Stimulated activated CD8-positive, alpha-beta memory T cell treated with anti-CD3 and anti-CD28 coated beads, Interleukin-2, amount 100 ng/mL, for 1 hour (primary cell): ENCODE measurements around the gene LPXN.

Source experiments
- DNase-seq, 2 donors: peaks; one replicate each; pipeline ENCODE4 v3.0.0-alpha.2; 2020; ENCODE audit warnings: low read depth in 2 of 2

Gene LPXN

GRCh38 chr11:58575377-58576020, at the start of gene LPXN:
LPXN (minus strand) TSS chr11:58575856; CDS start chr11:58575772, 84 bp downstream.
- peak; percentile 17 to 26 for DNase-seq

- no peak for DNase-seq
These were observed 49.4 kb upstream of the LPXN start for GRCh38 chr11:58625086-58625485.

- no peak for DNase-seq
These were observed 46.7 kb upstream of the LPXN start, which contains the start of gene CNTF for GRCh38 chr11:58622344-58622743. CNTF (plus strand) TSS chr11:58622665; CDS start chr11:58622753, 88 bp downstream.

GRCh38 chr11:58621586-58622262, 46.1 kb upstream of the LPXN start:
- DNase-seq = no peak

- no peak for DNase-seq
These were observed 42.4 kb upstream of the LPXN start for GRCh38 chr11:58617976-58618557.

- DNase-seq = no peak
These were observed 40.9 kb upstream of the LPXN start for GRCh38 chr11:58616594-58616993.

- no peak for DNase-seq
These were observed 39.9 kb upstream of the LPXN start for GRCh38 chr11:58615559-58615958.

- no peak for DNase-seq
These were observed 37.6 kb upstream of the LPXN start for GRCh38 chr11:58613228-58613627.

GRCh38 chr11:58609723-58610122, 34.1 kb upstream of the LPXN start:
- DNase-seq = no peak

GRCh38 chr11:58608331-58608730, 32.7 kb upstream of the LPXN start:
- no peak for DNase-seq

GRCh38 chr11:58606930-58607714, 31.5 kb upstream of the LPXN start:
- DNase-seq = no peak

GRCh38 chr11:58600510-58600909, 24.9 kb upstream of the LPXN start:
- no peak for DNase-seq

- DNase-seq = no peak
These were observed 22.0 kb upstream of the LPXN start for GRCh38 chr11:58597486-58598144.

GRCh38 chr11:58596621-58597020, 21.0 kb upstream of the LPXN start:
- DNase-seq = no peak

- DNase-seq = no peak
These were observed 19.2 kb upstream of the LPXN start for GRCh38 chr11:58594826-58595225.

GRCh38 chr11:58592760-58593472, 17.3 kb upstream of the LPXN start:
- DNase-seq = no peak

GRCh38 chr11:58591659-58592058, 16.0 kb upstream of the LPXN start:
- no peak for DNase-seq

GRCh38 chr11:58586998-58587397, 11.3 kb upstream of the LPXN start:
- no peak for DNase-seq

GRCh38 chr11:58582437-58582836, 6.8 kb upstream of the LPXN start:
- DNase-seq = no peak

- no peak for DNase-seq
These were observed 4.7 kb upstream of the LPXN start for GRCh38 chr11:58580311-58580710.
